DMS153 treated with DMSO at 0.1 percent for 48 hours (cell line): Measurements from ENCODE around the gene GRIN1.
"Not testable (repeated sequence)": the region's sequence is repeated elsewhere in the genome, so short reads cannot be mapped to it uniquely, and the experiment has no call there.

Experiments used
- DNase-seq: peaks from one replicate; lab custom pipeline; 2025; ENCODE audit not compliant: unreplicated experiment; lab: John Stamatoyannopoulos, UW

The GRIN1 gene

GRCh38 chr9:137128158-137128861 is 10.6 kb upstream of the GRIN1 start:
- DNase-seq, result no peak

GRCh38 chr9:137128862-137129455 is 10.0 kb upstream of the GRIN1 start:
- no peak for DNase-seq

GRCh38 chr9:137129456-137130175 is 9.3 kb upstream of the GRIN1 start:
- peak; percentile 68 for DNase-seq

- no peak for DNase-seq
Observed at GRCh38 chr9:137130176-137130755, 8.7 kb upstream of the GRIN1 start.

GRCh38 chr9:137134191-137134590 is 4.8 kb upstream of the GRIN1 start:
- DNase-seq, result no peak

- DNase-seq, result not testable (repeated sequence)
Observed at GRCh38 chr9:137135154-137135553, 3.8 kb upstream of the GRIN1 start.

- no peak for DNase-seq
Observed at GRCh38 chr9:137136261-137136880, 2.6 kb upstream of the GRIN1 start.

- DNase-seq, result no peak
Observed at GRCh38 chr9:137136881-137137607, 1.9 kb upstream of the GRIN1 start.

GRCh38 chr9:137138058-137138721 is 764 bp upstream of the GRIN1 start:
- no peak for DNase-seq

- no peak for DNase-seq
Observed at GRCh38 chr9:137139468-137140150, 655 bp downstream of the GRIN1 start.

- DNase-seq, result no peak
Observed at GRCh38 chr9:137140151-137141012, 1.4 kb downstream of the GRIN1 start.

GRCh38 chr9:137141050-137141810 is 2.3 kb downstream of the GRIN1 start:
- DNase-seq, result no peak

GRCh38 chr9:137141976-137142936 is 3.3 kb downstream of the GRIN1 start:
- DNase-seq, result no peak

GRCh38 chr9:137143459-137143858 is 4.5 kb downstream of the GRIN1 start:
- no peak for DNase-seq

GRCh38 chr9:137145731-137146526 is 7.0 kb downstream of the GRIN1 start:
- DNase-seq, result no peak

GRCh38 chr9:137146527-137146918 is 7.6 kb downstream of the GRIN1 start:
- no peak for DNase-seq
